ENCODE measurements around the gene GPX7.

The GPX7 gene

GRCh38 chr1:52653207-52653849 lies 51.2 kb downstream of the GPX7 start:
- intact Hi-C loops (cut with DNase I) = no loop called here
- DNase-seq = no peak

GRCh38 chr1:52654063-52654462 lies 51.9 kb downstream of the GPX7 start:
- DNase-seq = no peak
- intact Hi-C loops (cut with DNase I) = no loop called here

GRCh38 chr1:52657702-52658101 lies 55.5 kb downstream of the GPX7 start:
- intact Hi-C loops (cut with DNase I) = no loop called here
- DNase-seq = no peak
